HG02870 (cell line): Measurements from ENCODE around the gene ARID3A.
A peak's percentile ranks its signal among the peaks of the same experiment; 100 is the strongest.
"Not testable (repeated sequence)": the region's sequence is repeated elsewhere in the genome, so short reads cannot be mapped to it uniquely, and the experiment has no call there.

Source experiments
- ATAC-seq: cut with Tn5 transposase; IDR thresholded peaks from one replicate; pipeline ENCODE4 v1.9.1; 2021; ENCODE audit warnings: mild to moderate bottlenecking, moderate library complexity; ENCODE audit not compliant: unreplicated experiment

The ARID3A gene, protein sequence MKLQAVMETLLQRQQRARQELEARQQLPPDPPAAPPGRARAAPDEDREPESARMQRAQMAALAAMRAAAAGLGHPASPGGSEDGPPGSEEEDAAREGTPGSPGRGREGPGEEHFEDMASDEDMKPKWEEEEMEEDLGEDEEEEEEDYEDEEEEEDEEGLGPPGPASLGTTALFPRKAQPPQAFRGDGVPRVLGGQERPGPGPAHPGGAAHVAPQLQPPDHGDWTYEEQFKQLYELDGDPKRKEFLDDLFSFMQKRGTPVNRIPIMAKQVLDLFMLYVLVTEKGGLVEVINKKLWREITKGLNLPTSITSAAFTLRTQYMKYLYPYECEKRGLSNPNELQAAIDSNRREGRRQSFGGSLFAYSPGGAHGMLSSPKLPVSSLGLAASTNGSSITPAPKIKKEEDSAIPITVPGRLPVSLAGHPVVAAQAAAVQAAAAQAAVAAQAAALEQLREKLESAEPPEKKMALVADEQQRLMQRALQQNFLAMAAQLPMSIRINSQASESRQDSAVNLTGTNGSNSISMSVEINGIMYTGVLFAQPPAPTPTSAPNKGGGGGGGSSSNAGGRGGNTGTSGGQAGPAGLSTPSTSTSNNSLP

GRCh38 chr19:925526-926322 lies at the start of gene ARID3A:
Gene ARID3A (plus strand): TSS chr19:926035. CDS start chr19:929529, 3,494 bp downstream.
- ATAC-seq, result peak; percentile 49

DNA sequence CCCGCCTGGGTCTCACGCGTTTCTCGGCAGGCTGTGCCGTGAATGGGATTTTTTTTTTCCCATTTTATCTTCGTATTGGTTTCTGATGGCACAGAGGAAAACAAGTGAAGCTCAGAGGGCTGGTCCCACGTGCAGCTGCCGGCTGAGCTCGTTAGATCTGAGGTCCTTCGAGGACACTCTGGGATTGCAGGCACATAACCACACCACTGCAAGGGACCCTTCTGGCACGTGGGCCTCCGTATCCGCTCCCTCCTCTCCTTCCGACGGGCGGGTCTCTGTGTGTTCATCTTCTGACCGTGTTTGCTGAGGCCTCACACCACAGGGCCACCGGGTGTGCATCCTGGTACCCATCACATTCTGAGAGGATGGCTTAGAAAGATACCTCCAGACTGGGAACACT lies 49.7 kb upstream of the ARID3A start:
- ATAC-seq, result no peak

DNA sequence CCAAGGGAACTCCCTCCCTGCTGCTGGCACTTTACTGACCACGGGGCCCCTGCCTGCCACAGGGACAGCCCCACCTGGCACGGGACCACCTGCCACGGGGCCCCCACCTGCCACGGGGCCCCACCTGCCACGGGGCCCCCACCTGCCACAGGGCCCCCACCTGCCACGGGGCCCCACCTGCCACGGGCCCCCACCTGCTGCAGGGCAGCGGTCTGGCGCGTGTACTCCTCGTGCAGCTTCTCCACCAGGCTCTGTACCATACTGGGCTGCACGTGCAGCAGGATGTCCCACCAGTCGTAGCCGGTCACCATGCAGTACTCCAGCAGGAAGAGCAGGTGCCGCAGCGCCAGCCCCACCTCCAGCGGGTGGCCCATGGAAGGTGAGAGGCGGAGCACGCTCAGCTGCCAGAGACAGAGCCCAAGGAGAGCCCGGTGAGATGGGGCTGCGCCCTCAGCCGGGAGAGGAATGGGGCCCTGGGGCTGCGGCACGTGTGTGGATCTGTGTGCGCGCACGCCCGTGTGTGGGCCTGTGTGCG lies 49.0 kb upstream of the ARID3A start:
- ATAC-seq, result no peak

- ATAC-seq, result not testable (repeated sequence)
Observed at GRCh38 chr19:877992-878660, 47.7 kb upstream of the ARID3A start.

DNA sequence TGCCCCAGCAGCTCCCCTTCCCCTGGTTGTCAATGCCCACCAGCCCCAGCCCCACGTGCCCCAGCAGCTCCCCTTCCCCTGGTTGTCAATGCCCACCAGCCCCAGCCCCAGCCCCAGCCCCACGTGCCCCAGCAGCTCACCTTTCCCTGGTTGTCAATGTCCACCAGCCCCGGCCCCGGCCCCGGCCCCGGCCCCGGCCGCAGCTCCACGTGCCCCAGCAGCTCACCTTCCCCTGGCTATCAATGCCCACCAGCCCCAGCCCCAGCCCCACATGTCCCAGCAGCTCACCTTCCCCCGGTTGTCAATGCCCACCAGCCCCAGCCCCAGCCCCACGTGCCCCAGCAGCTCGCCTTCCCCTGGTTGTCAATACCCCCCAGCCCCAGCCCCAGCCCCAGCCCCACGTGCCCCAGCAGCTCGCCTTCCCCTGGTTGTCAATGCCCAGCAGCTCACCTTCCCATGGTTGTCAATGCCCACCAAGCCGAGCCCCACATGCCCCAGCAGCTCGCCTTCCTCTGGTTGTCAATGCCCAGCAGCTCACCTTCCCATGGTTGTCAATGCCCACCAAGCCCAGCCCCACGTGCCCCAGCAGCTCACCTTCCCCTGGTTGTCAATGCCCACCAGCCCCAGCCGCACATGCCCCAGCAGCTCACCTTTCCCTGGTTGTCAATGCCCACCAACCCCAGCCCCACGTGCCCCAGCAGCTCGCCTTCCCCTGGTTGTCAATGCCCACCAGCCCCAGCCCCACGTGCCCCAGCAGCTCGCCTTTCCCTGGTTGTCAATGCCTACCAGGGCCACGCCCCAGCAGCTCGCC lies 46.9 kb upstream of the ARID3A start:
- not testable (repeated sequence) for ATAC-seq

DNA sequence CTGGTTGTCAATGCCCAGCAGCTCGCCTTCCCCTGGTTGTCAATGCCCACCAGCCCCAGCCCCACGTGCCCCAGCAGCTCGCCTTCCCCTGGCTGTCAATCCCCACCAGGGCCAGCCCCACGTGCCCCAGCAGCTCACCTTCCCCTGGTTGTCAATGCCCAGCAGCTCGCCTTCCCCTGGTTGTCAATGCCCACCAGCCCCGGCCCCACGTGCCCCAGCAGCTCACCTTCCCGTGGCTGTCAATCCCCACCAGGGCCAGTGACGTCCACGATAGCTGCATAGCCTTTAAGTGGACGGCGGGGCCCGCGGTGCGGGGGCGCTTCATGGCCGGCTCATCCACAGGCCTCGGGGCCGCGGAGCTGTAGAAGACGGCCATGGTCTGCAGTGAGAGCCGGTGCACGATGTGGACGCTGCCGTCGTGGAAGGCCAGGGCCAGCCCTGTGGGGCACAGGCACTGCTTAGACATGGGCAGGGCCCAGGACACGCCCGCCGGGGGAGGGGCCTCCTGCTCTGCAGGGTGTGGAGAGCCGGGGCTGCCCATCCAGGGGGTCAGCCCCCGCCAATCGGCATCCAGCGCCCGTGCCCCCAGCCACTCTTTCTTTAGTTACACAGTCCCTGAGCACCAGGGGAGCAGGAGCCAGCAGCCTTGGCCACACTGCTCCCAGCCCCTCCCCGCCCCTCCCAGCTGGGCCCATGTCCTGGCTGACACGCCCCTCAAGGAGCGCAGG lies 46.0 kb upstream of the ARID3A start:
- no peak for ATAC-seq

- ATAC-seq, result no peak
Observed at GRCh38 chr19:881385-882071, 44.3 kb upstream of the ARID3A start.

DNA sequence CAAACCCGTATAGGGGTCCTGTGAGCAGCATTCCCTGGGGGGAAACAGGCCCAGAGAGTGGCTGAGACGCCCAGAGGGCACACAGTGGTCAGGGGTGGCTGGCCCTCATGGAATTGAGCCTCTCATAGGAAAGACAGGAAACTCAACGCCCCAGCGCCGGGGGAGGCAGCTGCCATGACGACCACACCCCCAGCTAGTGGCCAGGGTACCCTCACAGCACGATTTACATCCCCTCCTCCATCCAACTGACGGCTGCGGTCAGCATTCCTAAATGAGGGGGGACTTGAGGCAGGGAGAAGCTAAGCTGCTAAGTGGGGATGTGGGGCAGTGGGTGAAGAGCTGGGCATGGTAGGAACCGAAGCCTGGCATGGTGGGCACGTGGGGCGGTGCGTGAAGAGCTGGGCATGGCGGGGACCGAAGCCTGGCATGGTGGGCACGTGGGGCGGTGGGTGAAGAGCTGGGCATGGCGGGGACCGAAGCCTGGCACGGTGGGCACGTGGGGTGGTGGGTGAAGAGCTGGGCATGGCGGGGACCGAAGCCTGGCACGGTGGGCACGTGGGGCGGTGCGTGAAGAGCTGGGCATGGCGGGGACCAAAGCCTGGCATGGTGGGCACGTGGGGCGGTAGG lies 42.9 kb upstream of the ARID3A start:
- no peak for ATAC-seq

GRCh38 chr19:883661-884211 lies 42.1 kb upstream of the ARID3A start:
- ATAC-seq, result no peak

- ATAC-seq, result no peak
Observed at GRCh38 chr19:884420-885211, 41.2 kb upstream of the ARID3A start.

DNA sequence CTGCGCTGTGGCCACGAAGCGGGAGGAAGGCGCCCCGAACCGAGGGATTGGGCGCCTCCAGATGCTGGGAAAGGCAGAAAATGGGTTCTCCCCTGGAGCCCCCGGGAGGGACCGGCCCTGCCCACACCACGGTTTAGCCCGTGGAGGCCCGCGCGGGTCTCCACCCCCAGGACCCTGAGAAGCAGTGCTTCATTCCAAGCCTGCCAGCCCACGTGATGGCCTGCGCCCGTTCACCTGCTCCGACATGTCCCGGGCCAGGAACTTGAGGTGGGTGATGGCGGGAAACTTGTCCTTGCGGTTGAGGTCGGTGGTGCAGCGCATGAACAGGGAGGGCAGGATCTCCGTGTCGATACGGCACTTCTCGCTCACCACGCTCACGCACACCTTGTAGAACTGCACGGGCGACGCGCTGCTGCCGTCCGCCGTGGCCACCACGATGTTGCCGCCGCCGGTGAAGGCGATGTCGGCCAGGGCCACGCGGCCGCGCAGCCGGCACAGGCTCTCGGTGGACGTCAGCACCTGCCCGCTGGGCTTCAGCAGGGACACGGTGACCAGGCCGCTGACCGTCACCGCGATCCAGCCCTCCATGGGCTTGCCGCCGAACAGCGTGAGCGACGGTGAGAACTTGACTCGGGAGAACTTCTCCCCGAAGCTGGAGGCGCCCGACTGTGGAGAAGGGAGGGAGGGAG lies 40.2 kb upstream of the ARID3A start:
- ATAC-seq, result no peak

DNA sequence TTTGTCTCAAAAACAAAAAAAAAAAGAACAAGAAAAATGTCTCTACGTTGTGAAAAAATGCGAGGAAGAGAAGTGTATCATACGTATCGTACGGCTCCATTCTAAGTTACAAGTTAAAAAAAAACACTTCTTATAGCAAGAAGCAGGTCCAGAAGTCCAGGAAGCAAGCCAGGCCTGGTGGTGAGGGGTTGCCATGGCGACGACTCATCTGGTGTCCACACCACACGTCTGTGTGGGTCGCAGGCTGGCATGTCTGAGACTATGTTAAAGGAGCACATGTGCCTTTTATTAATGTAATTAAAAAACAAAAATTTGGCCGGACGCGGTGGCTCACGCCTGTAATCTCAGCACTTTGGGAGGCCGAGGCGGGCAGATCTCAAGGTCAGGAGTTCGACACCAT lies 38.8 kb upstream of the ARID3A start:
- ATAC-seq, result no peak

GRCh38 chr19:887599-887998 lies 38.2 kb upstream of the ARID3A start:
- ATAC-seq, result no peak

DNA sequence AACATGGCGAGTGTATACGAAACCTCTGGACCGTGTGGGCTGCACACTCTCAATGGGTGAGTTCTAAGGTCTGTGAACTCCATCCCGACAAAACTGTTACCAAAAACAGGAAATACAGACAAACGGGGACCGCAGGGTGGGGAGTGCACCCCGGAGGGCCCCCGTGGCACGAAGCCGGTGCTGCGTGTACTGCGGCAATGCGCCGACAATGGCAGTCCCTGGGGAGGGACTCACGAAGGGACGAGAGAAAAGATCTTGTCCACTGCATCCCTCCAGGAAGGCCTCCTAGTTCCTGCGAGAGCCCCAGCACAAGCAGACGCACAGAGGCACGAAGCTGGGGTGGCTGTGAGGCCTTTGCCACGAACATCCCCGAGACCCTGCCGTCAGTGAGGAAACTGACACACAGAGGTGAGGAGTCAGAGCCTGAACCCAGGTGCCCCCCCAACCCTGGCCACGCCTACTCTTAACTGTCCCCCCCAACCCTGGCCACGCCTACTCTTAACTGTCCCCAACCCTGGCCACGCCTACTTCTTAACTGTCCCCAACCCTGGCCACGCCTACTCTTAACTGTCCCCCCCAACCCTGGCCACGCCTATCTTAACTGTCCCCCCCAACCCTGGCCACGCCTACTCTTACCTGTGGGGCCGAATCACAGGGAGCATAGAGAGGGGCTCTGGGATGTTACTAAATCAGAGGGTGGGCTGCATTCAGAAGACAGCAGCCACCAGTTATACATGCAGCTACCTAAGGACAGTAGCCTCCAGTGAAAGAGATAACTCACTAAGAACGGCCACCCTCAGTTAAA lies 37.1 kb upstream of the ARID3A start:
- ATAC-seq, result no peak

GRCh38 chr19:889662-890295 lies 36.1 kb upstream of the ARID3A start:
- no peak for ATAC-seq
